Suppressor macrophage treated with lipopolysaccharide for 4 hours (primary cell): ENCODE data around the gene MPDZ.

ENCODE experiments used
- DNase-seq: peaks from one replicate; pipeline ENCODE4 v3.0.0-alpha.2; 2020

MPDZ gene

GRCh38 chr9:13128266-13128860 is 151.1 kb downstream of the MPDZ start:
- no peak for DNase-seq

DNA sequence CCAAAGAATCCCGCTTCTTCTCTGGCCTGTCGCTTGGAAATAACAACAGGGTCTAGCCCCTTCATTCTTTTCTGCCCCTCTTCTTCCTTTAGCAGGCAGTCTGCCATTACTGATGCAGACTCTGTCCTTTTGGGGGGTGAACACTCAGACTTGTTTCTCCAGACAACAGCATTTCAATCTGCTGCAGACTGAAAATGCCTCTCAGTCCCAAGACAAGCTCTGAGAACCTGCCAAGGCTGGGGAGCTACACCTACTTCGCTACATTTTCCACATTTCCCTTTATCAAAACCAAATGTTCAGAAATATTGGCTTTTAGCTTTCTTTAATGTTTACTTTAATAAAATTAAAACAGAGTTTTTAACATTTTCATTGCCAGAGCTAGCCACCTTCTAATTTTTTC is 152.4 kb downstream of the MPDZ start:
- DNase-seq = no peak

GRCh38 chr9:13125261-13125660 is 154.2 kb downstream of the MPDZ start:
- DNase-seq = no peak

GRCh38 chr9:13122756-13123369 is 156.6 kb downstream of the MPDZ start:
- DNase-seq = no peak

DNA sequence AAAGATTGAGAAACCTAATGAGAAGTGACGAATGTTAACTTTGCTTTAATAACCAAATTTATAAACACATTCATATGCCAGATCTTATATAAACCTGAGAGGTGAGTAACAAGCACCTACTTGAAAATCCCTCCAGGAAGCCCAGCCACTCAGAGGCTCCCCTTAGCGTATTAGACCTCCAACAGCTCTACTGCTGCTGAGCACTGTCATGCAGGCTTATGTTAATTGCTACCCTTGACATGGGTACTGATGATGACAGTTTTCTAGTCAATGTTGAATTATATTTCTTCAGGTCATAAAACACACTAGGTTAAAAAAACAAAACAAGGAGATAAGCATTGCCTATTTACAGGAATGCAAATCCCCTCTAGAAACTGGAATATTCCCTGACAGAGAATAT is 161.2 kb downstream of the MPDZ start:
- no peak for DNase-seq

DNA sequence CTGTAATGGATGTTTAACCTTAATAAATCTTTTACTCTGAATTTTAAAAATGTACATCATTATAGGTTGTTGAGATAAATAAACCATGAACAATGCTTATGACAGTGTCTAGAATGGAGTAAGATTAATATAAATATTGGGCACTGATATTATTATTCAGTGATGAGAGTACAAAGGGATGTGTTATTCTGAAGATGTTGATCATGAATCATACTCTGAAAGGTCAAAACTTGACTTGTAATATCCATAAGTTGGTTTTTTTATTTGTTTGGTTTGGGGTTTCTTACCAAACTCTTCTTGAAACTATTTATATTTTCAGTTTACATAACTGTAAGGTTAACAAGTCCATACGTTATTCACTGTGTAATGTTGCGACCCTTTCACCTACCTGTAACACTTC is 163.2 kb downstream of the MPDZ start:
- no peak for DNase-seq

- DNase-seq = no peak
These were observed 165.7 kb downstream of the MPDZ start for GRCh38 chr9:13113751-13114150.

DNA sequence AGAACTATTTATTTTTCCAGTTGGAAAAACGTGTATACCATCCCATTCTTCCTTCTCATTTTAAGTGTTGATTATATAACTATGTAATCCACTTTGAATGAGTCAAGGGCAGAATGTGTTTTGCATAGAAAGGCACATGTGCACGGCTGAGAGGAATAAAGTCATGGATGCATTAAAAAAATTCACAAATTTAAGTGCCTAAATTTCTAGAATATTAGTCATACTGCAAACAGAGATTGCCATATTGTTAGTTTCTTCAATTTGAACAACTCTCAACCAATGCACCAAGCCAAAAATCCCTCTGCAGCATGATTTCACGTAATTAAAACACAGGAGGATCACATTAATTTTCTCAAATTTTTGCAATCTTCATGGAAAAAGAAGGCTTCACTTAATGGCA is 166.3 kb downstream of the MPDZ start:
- no peak for DNase-seq

GRCh38 chr9:13111778-13112177 is 167.7 kb downstream of the MPDZ start:
- DNase-seq = no peak

DNA sequence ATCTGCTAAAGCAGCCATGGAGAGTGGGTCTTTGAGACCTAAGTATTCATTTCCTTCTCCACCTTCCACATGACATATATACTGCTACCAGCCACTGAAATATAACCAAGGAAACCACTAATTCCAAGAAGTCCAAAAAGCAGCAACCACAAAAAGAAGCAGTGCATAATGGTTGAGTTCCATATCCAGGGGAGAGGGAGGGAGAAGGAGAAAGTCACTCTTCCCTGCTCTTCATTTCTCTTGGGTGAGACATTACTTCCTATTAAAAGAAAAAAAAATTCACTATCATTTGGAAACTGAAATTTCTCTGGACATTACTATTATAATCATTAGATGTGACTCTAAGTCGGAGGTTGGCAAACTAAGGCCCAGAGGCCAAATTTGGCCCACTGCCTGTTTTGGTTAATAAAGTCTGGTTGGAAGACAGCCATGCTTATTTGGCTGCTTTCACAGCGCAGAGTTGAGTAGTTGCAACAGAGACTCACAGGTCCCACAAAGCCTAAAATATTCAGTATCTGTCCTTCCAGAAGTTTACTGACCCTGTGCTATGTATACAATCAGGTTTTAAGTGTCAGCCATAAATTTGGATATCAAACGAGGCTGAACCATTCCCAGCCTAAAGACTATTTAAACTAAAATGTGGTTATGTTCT is 168.6 kb downstream of the MPDZ start:
- DNase-seq = no peak

GRCh38 chr9:13109781-13110180 is 169.7 kb downstream of the MPDZ start:
- no peak for DNase-seq

- no peak for DNase-seq
These were observed 172.5 kb downstream of the MPDZ start for GRCh38 chr9:13107008-13107407.

DNA sequence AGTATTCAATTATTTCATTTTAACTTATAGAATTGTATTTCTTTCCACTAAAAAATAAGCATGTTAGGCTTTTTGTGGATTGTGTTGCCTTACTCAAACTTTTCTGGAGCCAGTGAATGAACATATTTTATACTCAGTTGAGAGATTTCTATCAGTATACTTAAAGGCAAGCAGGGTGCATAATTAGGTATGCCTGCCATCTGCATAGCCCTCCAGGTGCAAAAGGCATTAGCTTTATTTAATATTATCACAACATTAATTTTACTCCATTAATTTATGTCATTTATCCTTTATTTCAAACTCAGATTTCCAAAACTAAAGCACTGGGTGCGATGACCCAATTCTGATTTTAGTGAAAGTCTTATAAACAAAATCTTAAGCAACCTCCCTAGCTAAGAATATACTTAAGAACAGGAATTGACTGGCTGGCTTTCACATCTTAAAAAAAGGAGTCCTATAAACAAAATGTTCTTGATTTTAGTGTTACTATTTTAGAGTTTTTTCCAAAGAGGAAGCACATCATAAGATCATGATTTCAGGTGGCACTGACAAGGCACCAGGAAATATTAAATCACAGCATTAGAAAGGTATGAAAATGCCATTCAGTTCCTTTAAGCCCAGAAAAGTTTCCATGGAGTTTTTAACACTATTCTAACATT is 178.4 kb downstream of the MPDZ start:
- DNase-seq = no peak

- no peak for DNase-seq
These were observed 184.4 kb downstream of the MPDZ start for GRCh38 chr9:13095056-13095455.

DNA sequence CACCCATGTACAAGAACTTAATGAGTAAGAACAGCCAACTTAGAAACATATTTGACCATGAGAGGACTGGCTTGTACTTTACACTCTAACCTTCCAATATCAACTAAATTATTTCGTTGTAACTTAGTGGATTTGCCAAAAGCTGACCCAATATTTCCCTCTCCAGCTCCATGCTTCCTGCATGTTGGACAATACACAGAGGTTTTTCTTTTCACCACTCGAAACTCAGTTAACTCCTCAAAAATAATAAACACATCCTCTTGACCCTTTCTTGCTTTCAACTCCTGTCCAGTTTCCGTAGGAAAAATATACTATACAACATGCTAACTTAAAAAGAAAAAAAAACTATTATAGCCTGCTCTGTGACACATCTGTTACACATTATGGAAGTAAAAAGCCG is 188.9 kb downstream of the MPDZ start:
- DNase-seq = no peak

- no peak for DNase-seq
These were observed 189.8 kb downstream of the MPDZ start for GRCh38 chr9:13089666-13090065.

GRCh38 chr9:13088720-13089427 is 190.6 kb downstream of the MPDZ start:
- DNase-seq = peak; percentile 49

DNA sequence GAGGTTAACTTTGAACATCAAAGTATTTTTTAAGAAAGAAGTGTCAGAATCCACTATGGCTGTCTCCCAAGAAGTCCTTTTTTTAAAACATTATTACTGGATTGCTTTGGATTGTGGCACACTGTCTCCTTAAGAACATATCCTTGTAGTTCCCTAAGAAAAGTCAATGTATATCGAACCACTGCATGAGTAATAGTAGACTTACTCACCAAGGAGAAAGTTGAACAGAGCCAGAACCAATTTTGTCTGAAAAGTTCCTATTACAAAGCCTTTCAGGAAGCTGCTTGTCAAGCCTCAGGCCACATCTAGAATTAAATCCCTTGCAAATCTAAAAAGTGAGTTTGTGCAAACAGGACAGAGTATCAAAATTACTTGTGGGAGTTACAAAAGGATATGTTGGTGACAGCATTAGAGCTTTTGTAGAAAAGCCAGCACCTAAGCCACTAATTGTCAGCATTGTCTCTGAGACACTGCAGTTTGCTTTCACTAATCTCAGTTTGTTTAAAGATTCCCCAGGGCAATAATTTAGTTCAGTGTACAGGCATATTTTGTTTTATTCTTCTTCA is 195.4 kb downstream of the MPDZ start:
- DNase-seq = no peak

- DNase-seq = no peak
These were observed 196.1 kb downstream of the MPDZ start for GRCh38 chr9:13083366-13083765.

- DNase-seq = no peak
These were observed 196.7 kb downstream of the MPDZ start for GRCh38 chr9:13082796-13083195.

DNA sequence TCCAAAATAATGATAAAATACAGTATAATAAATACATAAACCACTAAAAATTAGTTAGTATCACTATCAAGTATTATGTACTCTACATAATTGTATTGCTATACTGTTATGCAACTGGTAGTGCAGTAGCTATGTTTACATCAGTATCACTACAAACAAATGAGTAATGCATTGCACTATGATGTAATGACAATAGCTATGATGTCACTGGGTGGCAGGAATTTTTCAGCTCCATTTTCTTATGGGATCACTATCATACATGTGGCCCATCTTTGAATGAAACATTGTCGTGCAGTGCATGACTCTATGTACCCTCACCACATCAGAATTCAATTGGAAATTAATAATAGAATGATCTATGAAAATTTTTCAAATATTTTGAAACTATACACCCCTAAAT is 201.3 kb downstream of the MPDZ start:
- no peak for DNase-seq

DNA sequence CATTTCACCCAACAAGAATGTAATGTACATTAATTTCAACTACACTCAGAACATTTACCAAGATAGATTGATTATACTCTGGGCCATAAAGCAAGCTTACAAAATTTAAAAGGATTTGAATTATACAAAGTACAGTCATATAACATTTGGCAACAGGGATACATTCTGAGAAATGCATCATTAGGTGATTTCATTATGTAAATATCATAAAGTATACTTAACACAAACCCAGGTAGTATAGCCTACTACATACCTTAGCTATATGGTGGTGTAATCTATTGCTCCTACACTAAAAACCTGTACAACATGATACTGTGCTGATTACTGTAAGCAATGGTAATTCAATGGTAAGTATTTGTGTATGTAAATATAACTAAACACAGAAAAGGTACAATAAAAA is 202.9 kb downstream of the MPDZ start:
- no peak for DNase-seq

- DNase-seq = no peak
These were observed 207.6 kb downstream of the MPDZ start for GRCh38 chr9:13071921-13072320.
